ENCODE results near the gene DPP3. TPM values are rescaled to one million over a fixed set of nuclear protein-coding genes. Genes with fewer than 3 reads are reported as not detected.
"Not testable (repeated sequence)": the region's sequence is repeated elsewhere in the genome, so short reads cannot be mapped to it uniquely, and the experiment has no call there.

The DPP3 gene
- total RNA-seq, result 28.2 and 39.6 TPM in 2 replicates
- 33.6 and 42.1 TPM in 2 replicates for polyA plus RNA-seq
- polyA plus RNA-seq (2012), result 41.5 and 54.8 TPM in 2 replicates
- 66.6 and 187 TPM in 2 replicates for polyA minus RNA-seq (ENCODE audit: low replicate concordance)

DNA sequence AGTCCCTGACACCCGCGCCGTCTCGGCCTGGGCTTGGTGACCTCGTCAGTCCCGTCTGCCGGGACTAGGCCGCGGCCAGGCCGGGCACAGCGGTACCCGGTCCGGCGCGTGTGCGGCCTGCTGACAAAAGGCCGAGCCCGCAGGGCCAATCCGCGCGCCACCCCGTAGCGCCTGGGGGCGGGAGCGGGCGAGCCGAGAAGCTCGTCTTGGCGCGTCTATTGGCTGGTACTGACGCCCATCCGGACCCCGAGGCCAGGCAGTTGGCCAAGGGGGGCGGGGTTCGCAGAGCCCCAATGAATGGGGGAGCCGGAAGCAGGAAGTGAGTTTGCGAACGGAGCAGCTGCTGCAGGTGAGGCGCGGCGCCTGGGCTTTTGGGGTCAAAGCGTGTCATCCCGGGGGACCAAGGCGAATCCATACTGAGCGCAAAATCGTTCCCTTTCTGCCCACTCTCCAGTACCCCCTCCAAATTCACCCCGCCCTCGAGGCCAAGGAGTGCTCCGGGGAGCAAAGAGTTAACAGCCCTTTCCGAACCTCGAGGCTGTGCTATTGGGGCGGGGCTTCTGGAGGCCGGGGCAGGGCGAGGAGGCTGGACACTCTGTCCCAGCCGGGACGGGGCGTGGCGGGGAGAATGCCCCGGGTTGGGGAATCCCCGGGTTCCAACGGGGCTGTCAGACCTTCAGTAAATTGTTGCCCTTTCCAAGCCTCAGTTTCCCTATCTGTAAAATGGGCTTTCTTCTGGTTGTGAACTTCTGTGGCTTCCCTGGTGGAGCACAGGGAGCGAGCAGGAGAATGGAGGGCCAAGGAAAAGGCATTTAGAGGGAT is at the start of gene DPP3:
Gene DPP3 (plus strand): TSS at position 318 of the 822 bp plus-strand sequence. CDS start 1,767 bp downstream, outside the sequence.
- peak; percentile 95 for DNase-seq (ENCODE audit: low read depth in 2 of 2)
- H3K9me3 ChIP-seq (ENCODE audit: control insufficient read depth, insufficient read depth, low read depth, low read length), result no peaks in the 10 kb centered on the region
- H3K27ac ChIP-seq (ENCODE audit: insufficient read depth, low read length), result peak within 1 kb of the TSS; percentile 97
- H2AFZ ChIP-seq (ENCODE audit: low read length), result peak within 1 kb of the TSS; percentile 79
- H3K79me2 ChIP-seq (ENCODE audit: control insufficient read depth, insufficient read depth, low read length), result peaks cover 5% of the 10 kb centered on the region
- H3K4me1 ChIP-seq (ENCODE audit: control insufficient read depth, extremely low read depth, insufficient read depth, low read length), result peaks cover 3% of the 10 kb centered on the region
- no peaks in the 10 kb centered on the region for H3K27me3 ChIP-seq (ENCODE audit: control insufficient read depth, insufficient read depth, low read length)
- peak within 1 kb of the TSS; percentile 96 for H3K9ac ChIP-seq (ENCODE audit: insufficient read depth, low read length)
- peak within 1 kb of the TSS; percentile 74 to 97 (median 88) for H3K4me3 ChIP-seq (replicated peaks in 1 of 4; ENCODE audit: control extremely low read depth in 1 of 4, insufficient read depth in 1 of 4, low read depth in 3 of 4, low read length in 4 of 4)
- peaks cover 5% of the 10 kb centered on the region for H3K36me3 ChIP-seq (ENCODE audit: control insufficient read depth, insufficient read depth, low read length)
- no peak for TF ChIP-seq EZH2 (IDR thresholded peaks at IDR 0.05; ENCODE audit: low read length, missing control alignments)
- TF ChIP-seq, protein P1, sequence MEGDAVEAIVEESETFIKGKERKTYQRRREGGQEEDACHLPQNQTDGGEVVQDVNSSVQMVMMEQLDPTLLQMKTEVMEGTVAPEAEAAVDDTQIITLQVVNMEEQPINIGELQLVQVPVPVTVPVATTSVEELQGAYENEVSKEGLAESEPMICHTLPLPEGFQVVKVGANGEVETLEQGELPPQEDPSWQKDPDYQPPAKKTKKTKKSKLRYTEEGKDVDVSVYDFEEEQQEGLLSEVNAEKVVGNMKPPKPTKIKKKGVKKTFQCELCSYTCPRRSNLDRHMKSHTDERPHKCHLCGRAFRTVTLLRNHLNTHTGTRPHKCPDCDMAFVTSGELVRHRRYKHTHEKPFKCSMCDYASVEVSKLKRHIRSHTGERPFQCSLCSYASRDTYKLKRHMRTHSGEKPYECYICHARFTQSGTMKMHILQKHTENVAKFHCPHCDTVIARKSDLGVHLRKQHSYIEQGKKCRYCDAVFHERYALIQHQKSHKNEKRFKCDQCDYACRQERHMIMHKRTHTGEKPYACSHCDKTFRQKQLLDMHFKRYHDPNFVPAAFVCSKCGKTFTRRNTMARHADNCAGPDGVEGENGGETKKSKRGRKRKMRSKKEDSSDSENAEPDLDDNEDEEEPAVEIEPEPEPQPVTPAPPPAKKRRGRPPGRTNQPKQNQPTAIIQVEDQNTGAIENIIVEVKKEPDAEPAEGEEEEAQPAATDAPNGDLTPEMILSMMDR (conservative IDR thresholded peaks at IDR 0.05 in 1 of 2, IDR thresholded peaks at IDR 0.05 in 1 of 2; ENCODE audit: low read depth in 1 of 2, low read length in 2 of 2), result no peak
- no peaks in the 10 kb centered on the region for H4K20me1 ChIP-seq (ENCODE audit: control insufficient read depth, extremely low read depth, insufficient read depth, low read length)
- H3K4me2 ChIP-seq (ENCODE audit: extremely low read depth, insufficient read depth, low read length), result peak within 1 kb of the TSS; percentile 95

DNA sequence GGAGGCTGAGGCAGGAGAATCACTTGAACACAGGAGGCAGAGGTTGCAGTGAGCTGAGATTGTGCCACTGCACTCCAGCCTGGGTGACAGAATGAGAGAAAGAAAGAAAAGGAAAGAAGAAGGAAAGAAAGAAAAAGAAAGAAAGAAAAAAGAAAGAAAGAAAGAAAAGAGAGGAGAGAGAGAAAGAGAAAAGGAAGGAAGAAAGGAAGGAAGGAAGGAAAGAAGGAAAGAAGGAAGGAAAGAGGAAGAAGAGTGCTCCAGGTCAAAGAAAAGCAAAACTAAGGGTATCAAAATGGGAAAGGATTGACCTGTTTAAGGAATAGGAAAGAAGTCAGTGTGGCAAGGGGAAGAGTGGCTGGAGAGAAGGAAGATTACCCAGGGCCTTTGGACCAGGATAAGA is 48.9 kb upstream of the DPP3 start:
- H3K4me3 ChIP-seq (replicated peaks in 1 of 4; ENCODE audit: control extremely low read depth in 1 of 4, insufficient read depth in 1 of 4, low read depth in 3 of 4, low read length in 4 of 4); DNase-seq (ENCODE audit: low read depth in 2 of 2); H3K79me2 ChIP-seq (ENCODE audit: control insufficient read depth, insufficient read depth, low read length); H3K9ac ChIP-seq (ENCODE audit: insufficient read depth, low read length); H3K4me1 ChIP-seq (ENCODE audit: control insufficient read depth, extremely low read depth, insufficient read depth, low read length); H3K9me3 ChIP-seq (ENCODE audit: control insufficient read depth, insufficient read depth, low read depth, low read length); H3K36me3 ChIP-seq (ENCODE audit: control insufficient read depth, insufficient read depth, low read length); H4K20me1 ChIP-seq (ENCODE audit: control insufficient read depth, extremely low read depth, insufficient read depth, low read length); H3K27ac ChIP-seq (ENCODE audit: insufficient read depth, low read length); H3K27me3 ChIP-seq (ENCODE audit: control insufficient read depth, insufficient read depth, low read length); H2AFZ ChIP-seq (ENCODE audit: low read length); H3K4me2 ChIP-seq (ENCODE audit: extremely low read depth, insufficient read depth, low read length): not testable (repeated sequence)

GRCh38 chr11:66431871-66432329 is 48.3 kb upstream of the DPP3 start:
- H3K27me3 ChIP-seq (ENCODE audit: control insufficient read depth, insufficient read depth, low read length); H4K20me1 ChIP-seq (ENCODE audit: control insufficient read depth, extremely low read depth, insufficient read depth, low read length); H3K4me1 ChIP-seq (ENCODE audit: control insufficient read depth, extremely low read depth, insufficient read depth, low read length); H3K4me3 ChIP-seq (replicated peaks in 1 of 4; ENCODE audit: control extremely low read depth in 1 of 4, insufficient read depth in 1 of 4, low read depth in 3 of 4, low read length in 4 of 4); H3K27ac ChIP-seq (ENCODE audit: insufficient read depth, low read length); DNase-seq (ENCODE audit: low read depth in 2 of 2); H3K79me2 ChIP-seq (ENCODE audit: control insufficient read depth, insufficient read depth, low read length); H3K9me3 ChIP-seq (ENCODE audit: control insufficient read depth, insufficient read depth, low read depth, low read length); H3K9ac ChIP-seq (ENCODE audit: insufficient read depth, low read length); H2AFZ ChIP-seq (ENCODE audit: low read length); H3K4me2 ChIP-seq (ENCODE audit: extremely low read depth, insufficient read depth, low read length): not testable (repeated sequence)
- H3K36me3 ChIP-seq (ENCODE audit: control insufficient read depth, insufficient read depth, low read length), result peaks cover 13% of the 10 kb centered on the region

DNA sequence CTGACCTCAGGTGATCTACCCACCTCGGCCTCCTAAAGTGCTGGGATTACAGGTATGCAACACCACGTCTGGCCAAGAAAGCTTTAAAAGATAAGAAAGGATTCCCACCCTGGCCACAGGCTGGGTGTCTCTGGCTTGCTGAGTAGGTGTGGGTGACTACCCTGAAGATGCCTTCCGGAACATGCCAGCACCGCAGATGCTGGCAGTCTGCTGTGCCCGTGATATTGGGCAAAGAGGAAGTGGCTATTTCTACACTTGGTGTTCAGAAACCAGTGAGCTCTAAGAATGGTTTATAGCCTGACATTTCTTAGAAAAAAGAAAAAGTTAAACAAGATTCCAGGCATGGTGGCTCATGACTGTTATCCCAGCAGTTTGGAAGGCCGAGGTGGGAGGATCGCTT is 47.6 kb upstream of the DPP3 start:
- no peak overlapping the region for H3K9ac ChIP-seq (ENCODE audit: insufficient read depth, low read length)
- no peak overlapping the region for H2AFZ ChIP-seq (ENCODE audit: low read length)
- H3K4me3 ChIP-seq (replicated peaks in 1 of 4; ENCODE audit: control extremely low read depth in 1 of 4, insufficient read depth in 1 of 4, low read depth in 3 of 4, low read length in 4 of 4), result no peak overlapping the region
- H3K36me3 ChIP-seq (ENCODE audit: control insufficient read depth, insufficient read depth, low read length), result peaks cover 16% of the 10 kb centered on the region
- H4K20me1 ChIP-seq (ENCODE audit: control insufficient read depth, extremely low read depth, insufficient read depth, low read length), result no peaks in the 10 kb centered on the region
- no peaks in the 10 kb centered on the region for H3K4me1 ChIP-seq (ENCODE audit: control insufficient read depth, extremely low read depth, insufficient read depth, low read length)
- TF ChIP-seq, protein P1 (conservative IDR thresholded peaks at IDR 0.05 in 1 of 2, IDR thresholded peaks at IDR 0.05 in 1 of 2; ENCODE audit: low read depth in 1 of 2, low read length in 2 of 2), result no peak
- TF ChIP-seq EZH2 (IDR thresholded peaks at IDR 0.05; ENCODE audit: low read length, missing control alignments), result no peak
- DNase-seq (ENCODE audit: low read depth in 2 of 2), result no peak
- no peak overlapping the region for H3K4me2 ChIP-seq (ENCODE audit: extremely low read depth, insufficient read depth, low read length)
- H3K9me3 ChIP-seq (ENCODE audit: control insufficient read depth, insufficient read depth, low read depth, low read length), result no peaks in the 10 kb centered on the region
- H3K27ac ChIP-seq (ENCODE audit: insufficient read depth, low read length), result no peak overlapping the region
- H3K79me2 ChIP-seq (ENCODE audit: control insufficient read depth, insufficient read depth, low read length), result no peaks in the 10 kb centered on the region
- H3K27me3 ChIP-seq (ENCODE audit: control insufficient read depth, insufficient read depth, low read length), result no peaks in the 10 kb centered on the region

Data from fibroblast of lung (primary cell).